Measurements from ENCODE around the gene TRIM41. TPM values are rescaled to one million over a fixed set of nuclear protein-coding genes. Genes with fewer than 3 reads are reported as not detected.

Gene TRIM41
- total and polyA plus RNA-seq, 2 experiments from 2014 or later, result 2.0 to 14.9 TPM

DNA sequence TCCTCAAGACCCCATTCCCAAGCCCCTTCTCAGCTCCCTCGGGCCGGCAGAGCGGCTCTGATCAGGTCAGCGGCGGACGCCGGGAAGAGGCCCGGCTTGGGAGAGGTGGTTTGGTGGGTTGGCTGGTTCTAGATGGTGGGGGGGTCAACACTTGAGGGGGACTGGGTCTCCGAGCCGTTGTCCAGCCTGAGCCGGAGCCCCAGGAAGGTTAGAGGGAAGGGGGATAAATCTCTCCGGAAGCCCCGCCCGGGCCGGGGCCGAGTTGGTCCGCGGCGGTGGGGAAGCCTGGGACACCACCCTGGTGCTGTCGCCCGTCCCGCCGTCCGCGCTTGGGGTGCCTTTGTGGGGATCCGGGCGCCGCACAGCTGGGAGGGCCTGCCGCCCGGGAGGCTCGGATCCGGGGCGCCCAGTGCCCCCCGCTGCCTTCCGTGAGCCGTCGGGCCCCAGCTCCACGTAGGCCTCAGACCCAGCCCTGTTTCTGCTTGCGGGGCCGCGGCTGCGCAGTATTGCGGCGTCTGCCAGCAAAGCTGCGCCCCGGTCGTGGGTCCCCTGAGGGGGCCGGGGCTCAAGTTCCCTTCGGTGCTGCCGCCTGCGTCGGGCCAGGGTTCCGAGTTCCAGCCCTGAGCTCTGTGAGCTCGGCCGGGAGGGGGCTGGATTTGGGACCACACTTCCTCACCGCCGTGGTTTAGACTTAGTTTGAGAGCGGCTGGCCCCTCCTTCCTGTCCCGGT is 38.4 kb downstream of the TRIM41 start:
- Histone ChIP-seq H3K4me1 (ENCODE audit: insufficient read depth) (peaks cover 24% of the 10 kb centered on the region), H3K27me3 (no peaks in the 10 kb centered on the region), H4K20me1 (ENCODE audit: insufficient read depth, poor library complexity, severe bottlenecking) (peaks cover 32% of the 10 kb centered on the region), H2AFZ (peak overlapping the region; percentile 95), H3K4me2 (peak overlapping the region; percentile 91), H3K27ac (peak overlapping the region; percentile 99), H3K36me3 (replicated peaks; ENCODE audit: insufficient read depth, low read depth) (no peaks in the 10 kb centered on the region), H3K9me3 (ENCODE audit: low read depth) (no peaks in the 10 kb centered on the region), H3K9me2 (replicated peaks; ENCODE audit: insufficient read depth) (no peaks in the 10 kb centered on the region), H3K4me3 (peak overlapping the region; percentile 74), H3K79me2 (peaks cover 57% of the 10 kb centered on the region)
- peak; percentile 86 for DNase-seq (ENCODE audit: low spot score)
- WGBS (ENCODE audit: low lambda C conversion rate, missing lambda C conversion rate), result under 1% methylated on average over 42 of the region's 59 CpGs
- no peak for TF ChIP-seq EZH2phosphoT487 (IDR thresholded peaks at IDR 0.05; ENCODE audit: low read depth, severe bottlenecking, unreplicated experiment)
- no peak for TF ChIP-seq EZH2 (IDR thresholded peaks at IDR 0.05; ENCODE audit: borderline replicate concordance)
- TF ChIP-seq, protein P1, sequence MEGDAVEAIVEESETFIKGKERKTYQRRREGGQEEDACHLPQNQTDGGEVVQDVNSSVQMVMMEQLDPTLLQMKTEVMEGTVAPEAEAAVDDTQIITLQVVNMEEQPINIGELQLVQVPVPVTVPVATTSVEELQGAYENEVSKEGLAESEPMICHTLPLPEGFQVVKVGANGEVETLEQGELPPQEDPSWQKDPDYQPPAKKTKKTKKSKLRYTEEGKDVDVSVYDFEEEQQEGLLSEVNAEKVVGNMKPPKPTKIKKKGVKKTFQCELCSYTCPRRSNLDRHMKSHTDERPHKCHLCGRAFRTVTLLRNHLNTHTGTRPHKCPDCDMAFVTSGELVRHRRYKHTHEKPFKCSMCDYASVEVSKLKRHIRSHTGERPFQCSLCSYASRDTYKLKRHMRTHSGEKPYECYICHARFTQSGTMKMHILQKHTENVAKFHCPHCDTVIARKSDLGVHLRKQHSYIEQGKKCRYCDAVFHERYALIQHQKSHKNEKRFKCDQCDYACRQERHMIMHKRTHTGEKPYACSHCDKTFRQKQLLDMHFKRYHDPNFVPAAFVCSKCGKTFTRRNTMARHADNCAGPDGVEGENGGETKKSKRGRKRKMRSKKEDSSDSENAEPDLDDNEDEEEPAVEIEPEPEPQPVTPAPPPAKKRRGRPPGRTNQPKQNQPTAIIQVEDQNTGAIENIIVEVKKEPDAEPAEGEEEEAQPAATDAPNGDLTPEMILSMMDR (IDR thresholded peaks at IDR 0.05; ENCODE audit: poor library complexity), result no peak

DNA sequence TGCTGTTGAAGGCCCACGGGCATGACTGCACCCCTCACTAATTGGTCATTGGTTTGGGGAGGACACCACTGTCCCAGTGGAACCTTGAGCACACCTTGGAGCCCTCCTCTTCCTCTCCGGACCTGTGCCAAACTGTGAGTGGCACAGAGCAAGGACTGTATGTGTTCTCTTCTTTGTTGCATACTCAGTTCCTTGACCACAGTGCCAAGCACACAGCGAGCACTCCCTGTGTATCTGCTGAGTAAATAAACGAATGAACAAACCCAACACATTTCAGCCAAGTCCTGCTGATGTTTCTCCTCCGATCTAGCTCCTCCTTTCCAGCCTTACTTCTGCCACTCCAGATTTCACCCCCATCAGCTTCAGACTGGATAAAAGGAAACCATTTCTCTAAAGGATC is 40.6 kb downstream of the TRIM41 start:
- H3K27me3 ChIP-seq, result no peaks in the 10 kb centered on the region
- no peak overlapping the region for H3K27ac ChIP-seq
- no peaks in the 10 kb centered on the region for H3K9me2 ChIP-seq (replicated peaks; ENCODE audit: insufficient read depth)
- H4K20me1 ChIP-seq (ENCODE audit: insufficient read depth, poor library complexity, severe bottlenecking), result peaks cover 10% of the 10 kb centered on the region
- no peaks in the 10 kb centered on the region for H3K36me3 ChIP-seq (replicated peaks; ENCODE audit: insufficient read depth, low read depth)
- no peak overlapping the region for H3K4me2 ChIP-seq
- TF ChIP-seq EZH2phosphoT487 (IDR thresholded peaks at IDR 0.05; ENCODE audit: low read depth, severe bottlenecking, unreplicated experiment) (no peak), EZH2 (IDR thresholded peaks at IDR 0.05; ENCODE audit: borderline replicate concordance) (no peak)
- TF ChIP-seq, protein P1 (IDR thresholded peaks at IDR 0.05; ENCODE audit: poor library complexity), result no peak
- no peak overlapping the region for H2AFZ ChIP-seq
- 98% methylated on average over 5 of the region's 5 CpGs for WGBS (ENCODE audit: low lambda C conversion rate, missing lambda C conversion rate)
- peaks cover 35% of the 10 kb centered on the region for H3K79me2 ChIP-seq
- no peak overlapping the region for H3K4me3 ChIP-seq
- H3K4me1 ChIP-seq (ENCODE audit: insufficient read depth), result peaks cover 15% of the 10 kb centered on the region
- DNase-seq (ENCODE audit: low spot score), result no peak
- no peaks in the 10 kb centered on the region for H3K9me3 ChIP-seq (ENCODE audit: low read depth)

DNA sequence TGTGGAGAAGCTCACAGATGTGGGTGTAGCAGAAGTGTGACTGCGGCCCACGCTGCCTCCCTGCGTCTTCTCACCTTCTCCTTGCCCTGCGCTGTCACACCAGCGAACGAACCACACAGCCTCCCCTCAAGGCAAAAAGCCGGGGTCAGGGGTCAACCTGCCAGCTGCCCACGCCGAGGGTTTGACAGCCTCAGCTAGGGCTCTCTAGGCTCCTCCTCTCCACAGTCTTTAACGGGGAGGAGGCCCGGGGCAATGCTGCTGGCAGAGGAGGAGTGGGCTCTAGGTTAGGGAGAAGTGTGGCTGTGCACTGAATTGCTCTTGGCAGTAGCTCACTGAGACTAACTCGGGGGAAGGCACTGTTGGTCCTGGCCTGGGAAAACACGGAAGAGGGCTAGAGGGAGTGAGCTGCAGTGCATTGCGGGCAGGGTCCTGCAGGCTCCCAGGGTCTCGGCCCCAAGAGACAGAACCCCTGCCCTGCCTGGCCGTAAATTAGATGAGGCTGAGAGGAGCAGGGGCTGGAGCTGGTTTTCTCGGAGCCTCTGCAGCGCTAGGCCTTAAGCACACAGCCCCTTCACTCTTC is 42.1 kb downstream of the TRIM41 start:
- Histone ChIP-seq H3K9me2 (replicated peaks; ENCODE audit: insufficient read depth) (no peaks in the 10 kb centered on the region), H3K4me1 (ENCODE audit: insufficient read depth) (peaks cover 3% of the 10 kb centered on the region), H3K27me3 (no peaks in the 10 kb centered on the region), H4K20me1 (ENCODE audit: insufficient read depth, poor library complexity, severe bottlenecking) (no peaks in the 10 kb centered on the region), H2AFZ (no peak overlapping the region), H3K79me2 (peaks cover 20% of the 10 kb centered on the region), H3K27ac (no peak overlapping the region), H3K36me3 (replicated peaks; ENCODE audit: insufficient read depth, low read depth) (no peaks in the 10 kb centered on the region), H3K4me2 (no peak overlapping the region), H3K4me3 (no peak overlapping the region), H3K9me3 (ENCODE audit: low read depth) (no peaks in the 10 kb centered on the region)
- no peak for DNase-seq (ENCODE audit: low spot score)
- WGBS (ENCODE audit: low lambda C conversion rate, missing lambda C conversion rate), result 74% methylated on average over 18 of the region's 18 CpGs
- TF ChIP-seq, protein P1 (IDR thresholded peaks at IDR 0.05; ENCODE audit: poor library complexity), result no peak
- TF ChIP-seq EZH2 (IDR thresholded peaks at IDR 0.05; ENCODE audit: borderline replicate concordance), result no peak
- TF ChIP-seq EZH2phosphoT487 (IDR thresholded peaks at IDR 0.05; ENCODE audit: low read depth, severe bottlenecking, unreplicated experiment), result no peak
